Skeletal muscle cell (primary cell): ENCODE results near the gene TMEM120B.

Experiments used
- DNase-seq: peaks from one replicate; pipeline ENCODE4 v3.0.0-alpha.2; 2010; ENCODE audit warnings: low read depth
- H3K4me3 ChIP-seq: 2 replicates; pipeline ENCODE4 v1.5.1; 2011; ENCODE audit warnings: low read depth, mild to moderate bottlenecking, control low read depth, low read length, moderate library complexity

The TMEM120B gene

DNA sequence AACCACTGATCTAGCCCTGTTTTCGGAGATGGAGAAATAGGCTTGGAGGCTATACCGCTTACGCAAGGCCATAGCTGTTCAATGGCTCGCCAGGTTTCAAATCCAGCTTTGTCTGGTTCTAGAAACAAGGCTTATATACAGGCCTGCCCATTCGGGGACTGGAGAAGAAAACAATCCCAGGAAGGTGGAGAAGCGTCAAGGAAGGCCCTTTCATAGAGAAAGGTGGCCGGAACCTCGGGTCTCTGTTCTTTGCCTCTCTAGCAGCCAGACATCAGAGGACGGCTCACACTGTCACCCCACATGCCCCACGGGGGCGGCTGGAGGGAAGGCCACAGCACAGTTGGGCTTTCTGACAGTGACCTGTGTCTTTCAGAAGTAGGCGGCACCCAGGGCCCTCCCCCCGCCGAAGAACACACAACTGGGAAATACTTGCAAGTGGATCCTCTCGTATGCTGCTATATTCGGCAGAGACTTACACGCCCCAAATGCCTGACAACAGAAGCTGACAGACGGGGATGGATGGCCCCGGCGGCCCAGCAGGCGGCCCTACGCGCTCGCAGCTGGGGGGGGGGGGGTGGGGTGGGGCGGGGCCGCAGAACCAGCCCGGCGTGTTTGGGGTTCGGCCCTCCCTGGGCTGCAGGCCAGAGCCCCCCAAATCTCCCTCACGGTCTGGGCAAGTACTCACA lies 86.7 kb downstream of the TMEM120B start:
- H3K4me3 ChIP-seq: peak overlapping the region; percentile 51
- no peak for DNase-seq

DNA sequence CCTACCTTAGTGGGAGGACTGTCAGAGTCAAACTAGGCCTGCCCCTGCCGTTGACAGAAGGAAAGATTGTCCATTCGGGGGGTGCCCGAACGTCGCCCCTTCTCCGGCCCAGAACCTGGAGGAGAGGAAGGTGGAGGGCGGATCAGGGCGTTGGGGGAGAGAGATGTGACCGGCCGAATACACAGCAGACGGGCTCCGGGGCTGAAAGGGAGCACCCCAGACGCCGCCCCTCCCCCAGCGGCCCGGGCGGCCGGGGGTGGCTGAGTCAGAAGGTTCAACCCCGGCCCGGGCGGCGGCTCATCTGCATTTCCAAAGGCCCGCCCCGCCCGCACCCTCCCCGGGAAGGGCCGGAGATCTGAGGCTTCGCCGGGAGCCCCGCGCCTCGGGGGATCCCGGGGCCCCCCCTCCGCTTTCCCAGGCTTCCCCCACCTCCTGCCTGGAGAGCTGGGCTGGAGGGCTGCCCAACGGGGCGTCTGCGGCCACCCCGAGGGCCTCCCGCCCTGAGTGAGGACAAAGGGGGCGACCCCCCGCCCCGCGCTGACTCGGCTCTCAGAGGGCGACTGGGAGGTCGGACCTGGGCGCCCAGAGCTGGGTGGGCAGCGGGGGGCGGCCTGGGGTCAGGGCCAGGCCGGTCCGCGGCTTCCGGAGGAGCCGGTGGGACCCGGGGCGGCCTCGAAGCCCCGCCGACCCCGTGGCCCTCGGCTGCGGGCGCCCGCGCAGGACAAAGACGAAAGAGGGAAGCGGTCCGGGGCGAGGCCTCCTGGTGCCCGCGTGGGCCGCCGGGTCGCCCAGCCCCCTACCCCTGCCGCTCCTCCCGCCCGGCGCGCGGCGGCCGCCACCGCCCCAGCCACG lies 87.5 kb downstream of the TMEM120B start:
- peak; percentile 70 for DNase-seq
- peak overlapping the region; percentile 51 for H3K4me3 ChIP-seq

DNA sequence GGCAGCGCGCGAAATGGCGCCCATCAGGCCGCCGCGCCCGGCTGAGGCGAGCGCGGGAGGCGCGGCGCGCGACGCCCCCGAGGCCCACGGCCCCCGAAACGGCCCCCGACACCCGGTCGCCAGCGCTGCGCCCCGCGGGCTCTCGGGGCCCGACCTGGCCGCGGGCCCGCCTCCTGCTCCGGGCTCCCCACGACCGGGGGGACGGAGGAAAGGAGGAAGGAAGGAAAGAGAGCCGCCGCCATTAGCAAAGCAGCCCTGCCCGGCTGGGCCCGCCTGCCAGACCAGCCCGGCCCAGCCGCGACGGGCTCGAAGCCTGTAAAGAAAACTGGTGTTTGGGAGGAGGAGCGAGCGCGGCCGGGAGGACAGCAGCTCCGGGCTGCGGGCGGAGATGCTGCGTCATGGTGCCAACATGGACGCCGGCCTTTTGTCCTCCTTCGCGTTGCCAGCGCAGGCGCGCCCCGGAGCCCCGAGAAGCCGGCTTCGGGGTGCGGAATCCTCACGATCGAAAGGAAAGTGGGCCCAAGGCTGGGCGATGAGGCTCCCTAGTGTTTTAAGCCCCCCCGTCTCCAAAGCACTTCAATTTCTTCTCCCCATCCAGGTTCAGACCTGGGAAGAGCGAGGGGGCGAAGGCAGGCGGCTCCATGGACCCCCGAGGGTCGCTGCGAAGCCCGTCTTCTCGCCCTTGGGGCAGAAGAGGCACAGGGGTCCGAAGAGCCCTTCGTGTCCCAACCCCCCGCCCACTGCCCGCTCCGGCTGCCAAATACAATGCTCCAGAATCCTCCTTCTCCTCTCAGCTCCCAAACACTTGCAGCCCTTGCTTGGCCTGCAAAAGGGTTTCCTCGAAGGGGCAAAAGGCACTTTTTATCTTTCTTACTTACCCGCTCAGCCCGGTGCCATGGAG lies 88.4 kb downstream of the TMEM120B start:
- DNase-seq: no peak
- peak overlapping the region; percentile 75 for H3K4me3 ChIP-seq

DNA sequence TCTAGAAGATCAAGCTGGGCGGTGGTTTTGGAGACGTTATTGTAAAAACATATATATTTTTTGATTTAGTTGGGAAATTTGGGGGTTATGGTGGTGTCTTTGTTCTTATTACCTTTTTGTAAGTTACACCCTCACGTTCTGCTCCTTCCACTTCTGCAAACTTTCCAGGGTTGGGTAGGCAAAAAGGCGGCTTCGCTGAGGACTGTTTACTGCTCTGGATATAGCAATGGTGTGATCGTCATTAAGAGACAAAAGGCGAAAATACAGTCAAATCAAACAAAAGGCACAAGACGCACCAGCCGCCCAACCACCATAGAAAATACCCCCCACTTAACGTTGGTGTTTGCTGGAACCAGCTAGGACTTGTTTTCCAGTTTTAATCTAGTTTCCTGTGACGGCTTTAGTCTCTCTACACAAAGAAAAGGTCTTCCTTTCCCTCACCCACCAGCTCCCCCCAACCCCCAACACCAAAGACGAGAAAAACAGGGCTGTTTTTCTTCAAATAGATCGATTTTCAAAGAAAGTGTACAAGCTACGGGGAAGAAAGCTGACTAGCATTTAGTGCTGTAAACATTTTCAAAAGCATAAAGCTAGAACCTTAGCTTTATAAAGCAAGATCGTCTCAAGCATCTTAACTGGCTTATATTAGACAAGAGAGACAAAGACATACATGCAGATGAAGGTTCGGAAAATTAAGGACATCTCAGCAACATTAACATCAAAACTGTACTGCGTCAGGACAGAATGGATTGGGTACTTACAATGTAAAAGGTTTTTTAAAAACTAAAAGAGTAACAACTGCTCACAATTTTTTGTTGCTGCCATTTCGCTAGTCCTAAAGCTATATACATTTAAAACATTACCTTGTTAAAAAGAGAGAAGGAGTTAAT lies 89.3 kb downstream of the TMEM120B start:
- no peak for DNase-seq
- H3K4me3 ChIP-seq: peak overlapping the region; percentile 75

DNA sequence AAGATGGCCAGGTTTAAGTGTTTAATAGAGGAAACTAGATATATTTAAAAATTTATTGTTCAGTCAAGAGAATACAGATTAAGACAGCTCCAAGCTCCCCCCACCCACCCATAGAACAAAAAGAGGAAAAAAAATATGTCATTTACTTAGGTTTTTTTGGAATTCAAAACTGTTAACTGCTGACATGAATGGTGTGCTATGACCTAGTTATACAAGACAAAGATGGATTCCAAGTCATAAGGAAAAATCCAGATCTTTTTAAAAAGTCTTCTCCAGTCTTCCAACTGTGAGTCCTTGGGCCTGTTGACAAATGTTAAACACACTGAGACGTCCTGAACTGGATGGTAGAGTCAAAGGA lies 89.9 kb downstream of the TMEM120B start:
- no peak for DNase-seq
- H3K4me3 ChIP-seq: peak overlapping the region; percentile 75

DNA sequence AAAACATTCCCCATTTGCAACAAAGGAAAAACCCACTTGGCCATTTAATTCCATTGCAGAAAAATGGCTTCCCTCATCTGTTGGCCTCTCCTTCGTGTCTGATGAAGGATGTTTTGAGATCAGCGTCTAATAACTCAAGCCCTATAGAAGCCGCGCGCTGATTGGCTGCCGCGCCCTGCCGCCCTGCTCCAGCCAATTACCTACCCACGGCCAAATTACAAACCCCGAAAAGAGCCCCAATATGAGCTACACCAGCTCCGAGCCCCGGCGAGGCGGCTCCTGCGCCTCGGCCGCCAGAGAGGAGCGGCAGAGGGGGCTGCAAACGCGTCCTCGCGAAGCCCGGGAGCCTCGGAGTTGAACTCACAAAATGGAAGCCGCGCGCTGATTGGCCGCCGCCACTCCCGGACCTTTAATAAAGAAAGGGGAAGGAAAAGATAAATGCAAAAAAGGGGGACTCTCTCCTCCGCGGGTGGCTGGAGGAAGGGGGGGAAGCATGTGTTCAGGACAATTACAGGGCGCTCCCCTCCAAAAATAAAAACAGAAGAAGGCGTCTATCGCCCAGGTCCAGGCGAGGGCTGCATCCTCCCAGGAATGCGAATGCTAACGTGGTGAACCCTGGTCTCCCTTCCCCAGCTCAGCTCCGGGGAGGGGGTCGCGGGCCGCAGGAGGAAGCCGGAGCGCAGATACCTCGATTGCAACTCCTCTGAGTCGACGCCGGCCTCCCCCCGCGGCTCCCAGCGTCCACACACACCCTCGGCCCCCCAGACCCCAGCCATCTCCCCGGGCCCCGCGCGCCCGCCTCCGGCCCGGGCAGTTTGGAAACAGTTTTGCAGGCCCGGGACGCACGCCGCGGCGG lies 90.5 kb downstream of the TMEM120B start:
- peak overlapping the region; percentile 75 for H3K4me3 ChIP-seq
- peak; percentile 90 for DNase-seq

DNA sequence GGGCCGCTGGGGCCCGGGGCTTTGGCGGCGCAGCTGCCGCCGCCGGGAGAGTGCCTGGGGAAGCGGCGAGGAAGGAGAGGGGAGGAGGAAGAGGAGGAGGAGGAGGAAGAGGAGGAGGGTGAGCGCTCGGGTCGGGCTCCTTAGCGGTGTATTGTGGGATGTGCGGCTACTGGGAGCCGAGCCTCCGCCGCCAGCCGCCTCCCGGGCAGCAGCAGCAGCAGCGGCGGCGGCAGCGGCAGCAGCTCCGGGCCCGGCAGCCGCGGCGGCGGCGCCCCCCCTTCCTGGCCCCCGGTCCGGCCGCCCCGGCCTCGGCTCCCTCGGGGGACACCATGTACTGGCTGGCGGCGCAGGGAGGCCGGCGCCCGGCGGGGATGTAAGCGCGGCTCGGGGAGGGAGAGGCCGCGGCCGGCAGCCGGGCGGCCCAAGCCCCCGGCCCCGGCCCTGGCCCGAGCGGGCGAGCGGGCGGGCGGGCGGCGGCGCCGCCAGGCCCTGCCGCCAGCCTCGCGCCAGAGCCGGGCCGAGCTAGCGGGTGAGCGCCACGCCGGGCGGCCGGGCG lies 91.4 kb downstream of the TMEM120B start, which contains the start of gene SETD1B:
Gene SETD1B (plus strand): TSS at position 149 of the 556 bp plus-strand sequence. CDS start 729 bp downstream, outside the sequence.
- H3K4me3 ChIP-seq: peak within 1 kb of the TSS; percentile 75

DNA sequence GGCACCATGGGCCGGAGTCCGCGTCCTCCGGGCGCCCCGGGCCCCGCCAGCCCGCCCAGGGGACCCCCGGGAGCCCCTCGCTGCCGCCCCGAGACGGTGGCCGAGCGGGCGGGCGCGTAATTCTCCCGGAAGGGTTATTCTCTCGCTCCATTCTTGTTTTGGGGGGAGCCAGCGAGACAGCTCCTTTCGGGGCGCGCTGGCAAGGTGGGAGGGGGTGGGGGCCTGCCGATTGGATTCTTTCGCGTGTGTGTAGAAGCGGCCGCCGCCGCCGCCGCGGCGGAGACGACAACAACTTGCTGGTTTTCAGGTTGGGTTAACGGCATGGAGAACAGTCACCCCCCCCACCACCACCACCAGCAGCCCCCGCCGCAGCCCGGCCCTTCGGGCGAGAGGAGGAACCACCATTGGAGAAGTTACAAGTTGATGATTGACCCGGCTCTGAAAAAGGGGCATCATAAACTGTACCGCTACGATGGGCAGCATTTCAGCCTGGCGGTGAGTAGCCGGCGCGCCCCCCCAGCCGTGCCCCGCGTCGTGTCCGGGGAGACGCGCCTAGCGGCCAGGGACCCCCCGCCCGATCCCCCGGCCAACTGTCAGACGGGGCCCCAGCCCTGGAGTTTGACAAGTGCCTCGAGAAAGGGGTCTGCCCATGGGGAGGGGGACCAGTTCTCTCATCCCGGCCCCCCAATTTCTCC lies 92.0 kb downstream of the TMEM120B start:
- DNase-seq: no peak

More for the DNA sequence above, 91.4 kb downstream of the TMEM120B start, which contains the start of gene SETD1B:
- no peak for DNase-seq

DNA sequence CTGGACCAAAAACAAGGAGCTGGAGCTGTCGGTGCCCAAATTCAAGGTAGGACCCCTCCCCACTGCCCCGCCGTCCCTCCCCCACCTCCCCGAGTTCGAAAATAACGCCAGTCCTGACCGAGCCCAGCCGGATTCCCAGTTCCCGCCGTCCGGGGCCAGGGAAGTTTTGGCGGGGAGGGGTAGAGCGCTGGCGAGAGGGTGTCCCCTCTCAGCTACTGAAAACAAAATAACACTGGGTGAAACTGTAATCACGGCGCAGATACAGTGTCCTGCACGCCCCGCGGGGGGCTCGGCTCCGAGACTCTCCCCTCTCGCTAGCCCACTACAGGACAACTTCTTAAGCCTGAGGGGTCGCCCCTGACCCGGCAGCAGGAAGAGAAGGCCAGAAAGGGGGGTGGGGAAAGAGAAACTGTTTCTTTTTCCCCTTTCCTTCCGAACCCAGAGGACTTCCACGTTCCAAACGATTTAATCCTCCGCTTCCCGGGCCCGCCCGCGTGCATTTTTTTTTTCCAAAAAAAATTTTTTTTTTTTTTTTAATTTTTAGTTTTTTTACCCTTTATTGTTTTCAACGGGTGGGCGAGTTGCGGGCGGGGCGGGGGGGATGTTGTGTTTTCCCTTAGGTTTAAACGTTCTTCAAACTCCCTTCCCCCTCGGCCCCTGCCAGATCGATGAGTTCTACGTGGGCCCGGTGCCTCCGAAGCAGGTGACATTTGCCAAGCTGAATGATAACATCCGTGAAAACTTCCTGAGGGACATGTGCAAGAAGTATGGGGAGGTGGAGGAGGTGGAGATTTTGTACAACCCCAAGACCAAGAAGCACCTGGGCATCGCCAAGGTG lies 92.8 kb downstream of the TMEM120B start:
- no peak for DNase-seq

More for the DNA sequence above, 92.0 kb downstream of the TMEM120B start:
- peak overlapping the region; percentile 75 for H3K4me3 ChIP-seq

DNA sequence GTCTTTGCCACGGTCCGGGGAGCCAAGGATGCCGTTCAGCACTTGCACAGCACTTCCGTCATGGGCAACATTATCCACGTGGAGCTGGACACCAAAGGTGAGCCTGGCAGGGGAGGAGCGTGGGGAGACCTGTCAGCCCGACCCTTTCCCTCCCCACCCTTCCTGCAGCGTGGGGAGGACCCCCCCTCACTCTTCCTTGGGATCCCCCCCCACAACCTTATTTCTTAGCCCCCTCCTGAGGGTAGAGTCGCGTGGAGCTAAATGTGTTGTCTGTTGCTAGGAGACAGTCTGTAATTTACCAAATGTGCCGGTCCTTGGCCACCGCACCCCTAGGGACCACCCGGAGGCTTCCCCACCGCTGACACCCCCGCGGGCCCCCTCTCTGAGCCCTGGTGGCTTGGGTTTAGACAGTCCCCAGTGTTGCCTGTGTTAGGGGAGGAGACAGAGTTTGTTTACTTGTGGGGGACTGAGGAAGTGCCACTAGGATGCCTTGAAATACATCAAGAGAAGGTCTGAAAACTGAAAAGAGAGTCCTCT lies 93.5 kb downstream of the TMEM120B start:
- H3K4me3 ChIP-seq: peak overlapping the region; percentile 75
- no peak for DNase-seq

More for the DNA sequence above, 92.8 kb downstream of the TMEM120B start:
- H3K4me3 ChIP-seq: peak overlapping the region; percentile 75

DNA sequence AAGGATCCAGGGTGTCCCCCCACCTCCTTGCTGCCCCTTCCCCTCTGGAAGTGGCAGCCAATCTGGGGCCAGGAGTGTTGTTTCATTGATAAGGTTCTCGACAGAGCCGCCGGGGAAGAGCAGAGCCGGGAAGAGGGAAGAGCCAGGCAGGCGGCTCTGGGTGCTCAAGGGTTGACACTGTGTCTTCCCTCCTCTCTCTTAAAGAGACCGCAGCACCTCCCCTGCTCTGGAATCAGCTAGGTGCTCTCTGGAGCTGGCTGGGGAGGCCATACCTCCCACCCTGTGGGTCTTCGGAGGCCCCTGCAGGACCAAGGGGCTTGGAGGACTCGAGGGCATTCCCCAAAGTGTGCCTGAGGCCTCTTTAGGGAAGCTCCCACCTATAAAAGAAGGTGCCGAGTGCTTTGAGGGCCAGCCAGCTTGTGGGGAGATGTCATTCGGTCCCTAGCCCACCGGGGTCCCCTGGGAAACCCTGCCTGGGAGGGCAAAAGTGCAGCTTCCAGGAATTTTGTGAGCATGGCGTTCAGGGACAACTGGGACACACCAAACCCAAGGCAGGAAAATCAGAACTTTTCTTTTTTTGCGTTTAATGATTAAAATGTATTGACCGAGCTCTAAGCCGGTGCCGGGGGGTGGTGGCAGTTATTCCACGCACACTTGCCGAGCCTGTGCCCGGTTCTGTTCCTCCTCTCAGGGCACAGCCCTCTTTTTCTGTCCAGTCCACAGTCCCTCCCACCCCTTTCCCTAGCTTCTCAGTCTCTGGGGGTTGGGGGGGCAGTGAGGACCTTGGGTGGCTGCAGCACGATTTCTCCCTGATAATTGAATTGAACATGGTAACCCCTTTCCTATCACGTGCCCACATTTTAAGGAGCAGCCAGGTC lies 94.2 kb downstream of the TMEM120B start:
- peak overlapping the region; percentile 75 for H3K4me3 ChIP-seq
- no peak for DNase-seq

DNA sequence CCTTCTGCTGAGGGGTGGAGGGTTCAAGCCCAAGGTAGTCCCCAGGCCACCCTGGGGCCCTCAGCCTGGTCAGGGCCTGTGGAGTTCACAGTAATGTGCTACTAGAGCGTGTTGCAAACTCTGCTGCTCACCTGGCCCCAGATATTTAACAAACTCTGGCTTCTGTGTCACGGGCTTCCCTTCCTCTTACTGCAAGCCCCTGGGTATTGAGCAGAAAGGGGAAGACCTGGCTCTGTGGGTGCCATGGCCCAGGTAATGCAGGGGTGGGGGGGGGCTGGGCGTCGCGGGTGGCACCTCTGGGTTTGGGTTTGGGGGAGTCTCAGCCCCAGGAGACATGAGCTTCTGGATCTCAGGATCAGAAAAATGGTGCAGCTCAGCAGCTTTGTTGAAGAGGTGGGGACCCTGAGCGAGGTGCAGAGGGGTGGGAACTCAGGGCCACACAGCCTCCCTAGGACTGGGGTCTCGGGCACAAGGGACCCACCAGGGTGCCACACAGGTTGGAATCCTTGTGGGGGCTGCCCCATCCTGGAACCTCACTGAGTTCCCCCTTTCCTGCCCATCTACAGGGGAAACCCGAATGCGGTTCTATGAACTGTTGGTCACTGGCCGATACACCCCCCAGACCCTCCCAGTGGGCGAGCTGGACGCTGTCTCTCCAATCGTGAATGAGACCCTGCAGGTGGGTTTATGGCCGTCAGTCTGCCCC lies 95.2 kb downstream of the TMEM120B start:
- DNase-seq: no peak
- H3K4me3 ChIP-seq: no peak overlapping the region

DNA sequence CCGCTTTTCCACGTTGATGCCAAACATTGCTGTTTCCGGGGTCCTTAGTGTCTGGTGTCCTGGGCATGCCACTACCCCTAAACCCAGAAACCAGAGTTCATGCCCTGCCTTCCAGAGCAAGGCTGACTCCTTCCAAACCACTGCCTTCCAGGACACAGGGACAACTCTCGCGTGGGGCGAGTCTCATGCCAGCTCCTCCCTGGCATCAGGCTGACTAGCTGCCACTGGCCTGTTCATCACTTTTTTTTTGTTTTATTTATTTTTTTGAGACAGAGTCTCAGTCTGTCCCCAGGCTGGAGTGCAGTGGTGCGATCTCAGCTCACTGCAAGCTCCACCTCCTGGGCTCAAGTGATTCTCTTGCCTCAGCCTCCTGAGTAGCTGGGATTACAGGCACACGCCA lies 96.1 kb downstream of the TMEM120B start:
- DNase-seq: no peak
- H3K4me3 ChIP-seq: no peak overlapping the region

DNA sequence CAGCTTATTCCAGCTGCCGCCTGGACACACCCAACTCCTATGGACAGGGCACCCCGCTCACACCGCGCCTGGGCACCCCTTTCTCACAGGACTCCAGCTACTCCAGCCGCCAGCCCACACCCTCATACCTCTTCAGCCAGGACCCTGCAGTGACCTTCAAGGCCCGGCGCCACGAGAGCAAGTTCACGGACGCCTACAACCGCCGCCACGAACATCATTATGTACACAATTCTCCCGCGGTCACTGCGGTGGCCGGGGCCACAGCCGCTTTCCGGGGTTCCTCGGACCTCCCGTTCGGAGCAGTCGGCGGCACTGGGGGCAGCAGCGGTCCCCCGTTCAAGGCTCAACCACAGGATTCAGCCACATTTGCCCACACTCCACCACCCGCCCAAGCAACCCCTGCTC lies 97.2 kb downstream of the TMEM120B start:
- no peak for DNase-seq
- no peak overlapping the region for H3K4me3 ChIP-seq
